Measurements from ENCODE around the gene MRPS27.
A peak's percentile ranks its signal among the peaks of the same experiment; 100 is the strongest.

Gene MRPS27

DNA sequence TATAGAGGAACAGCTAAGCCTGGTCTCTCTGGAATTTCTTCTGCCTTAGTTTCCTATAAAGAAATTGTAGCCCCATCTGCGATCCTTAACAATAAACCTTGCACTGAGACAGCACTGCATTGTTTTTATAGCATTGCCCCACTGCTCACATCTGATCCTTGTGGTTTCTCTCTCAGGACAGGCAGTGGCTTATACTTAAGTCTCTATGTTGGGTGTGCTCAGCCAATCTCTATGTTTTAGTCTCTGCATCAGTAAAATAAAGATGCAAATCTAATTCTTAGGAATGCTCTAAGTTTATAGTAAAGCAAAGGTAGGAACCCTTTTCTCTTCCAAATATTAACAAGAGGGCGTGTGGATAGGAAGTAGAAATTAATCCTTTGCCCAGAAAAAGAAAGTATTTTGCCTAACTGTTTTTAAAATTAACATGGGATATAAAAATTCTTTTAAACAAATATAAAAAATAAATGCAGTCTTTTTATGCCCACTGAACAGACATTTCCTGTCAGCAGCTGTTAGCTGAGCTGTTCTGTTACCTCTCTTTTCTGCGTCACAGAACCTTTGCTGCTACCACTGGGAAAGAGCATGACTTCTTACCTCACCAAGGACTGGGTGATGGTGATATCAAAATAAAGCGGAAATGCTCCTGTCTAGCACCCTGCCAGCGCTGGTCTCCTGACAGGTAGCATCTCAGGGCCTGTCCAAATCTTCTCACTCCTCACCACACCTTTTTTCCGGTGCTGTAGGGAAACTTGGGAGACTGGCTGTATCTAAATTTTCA is 29.5 kb downstream of the MRPS27 start:
- DNase-seq, result no peak

DNA sequence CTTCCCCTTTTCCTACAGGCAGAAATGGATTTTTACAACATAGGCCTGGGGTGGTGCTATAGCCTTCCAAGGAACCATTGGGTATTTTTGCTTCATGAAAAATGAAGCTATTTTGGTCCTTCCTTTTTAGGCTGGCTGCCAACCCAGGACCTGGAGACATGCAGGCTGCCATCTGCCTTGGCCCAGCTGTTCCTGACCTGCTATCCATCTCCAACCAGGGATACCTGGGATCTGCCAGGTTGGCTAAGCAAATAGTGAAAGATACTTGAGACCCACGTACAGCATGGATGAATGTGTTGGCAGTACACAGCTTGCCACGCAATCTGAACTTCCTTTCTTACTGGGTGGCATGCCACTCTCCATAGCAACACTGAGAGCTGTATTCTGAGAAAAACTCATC is 31.1 kb downstream of the MRPS27 start:
- peak; percentile 97 for DNase-seq

DNA sequence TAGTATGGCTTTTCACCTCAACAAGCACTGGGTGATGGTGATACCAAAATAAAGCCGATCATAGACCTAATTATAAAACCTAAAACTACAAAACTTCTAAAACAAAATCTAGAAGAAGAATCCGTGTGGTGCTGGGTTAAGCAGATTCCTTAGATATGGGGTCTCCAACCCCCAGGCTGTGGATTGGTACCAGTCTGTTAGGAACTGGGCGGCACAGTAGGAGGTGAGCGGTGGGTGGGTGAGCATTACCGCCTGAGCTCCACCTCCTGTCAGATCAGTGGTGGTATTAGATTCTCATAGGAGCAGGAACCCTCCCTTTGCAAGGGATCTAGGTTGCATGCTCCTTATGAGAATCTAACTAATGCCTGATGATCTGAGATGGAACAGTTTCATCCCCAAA is 33.2 kb downstream of the MRPS27 start:
- no peak for DNase-seq

DNA sequence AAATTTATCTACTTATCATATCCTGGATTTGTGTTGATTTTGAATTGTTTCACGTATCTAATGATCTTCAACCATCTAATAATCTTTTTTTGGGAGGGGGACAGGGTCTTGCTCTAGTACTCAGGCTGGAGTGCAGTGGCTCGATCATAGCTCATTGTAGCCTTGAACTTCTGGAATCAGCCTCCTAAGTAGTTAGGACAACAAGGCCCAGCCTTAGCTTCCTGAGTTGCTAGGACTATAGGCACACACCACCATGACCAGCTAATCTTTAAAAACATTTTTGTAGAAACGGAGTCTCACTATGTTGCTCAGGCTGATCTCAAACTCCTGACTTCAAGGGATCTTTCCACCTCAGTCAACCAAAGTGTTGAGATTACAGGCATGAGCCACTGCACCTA is 34.6 kb downstream of the MRPS27 start:
- no peak for DNase-seq

DNA sequence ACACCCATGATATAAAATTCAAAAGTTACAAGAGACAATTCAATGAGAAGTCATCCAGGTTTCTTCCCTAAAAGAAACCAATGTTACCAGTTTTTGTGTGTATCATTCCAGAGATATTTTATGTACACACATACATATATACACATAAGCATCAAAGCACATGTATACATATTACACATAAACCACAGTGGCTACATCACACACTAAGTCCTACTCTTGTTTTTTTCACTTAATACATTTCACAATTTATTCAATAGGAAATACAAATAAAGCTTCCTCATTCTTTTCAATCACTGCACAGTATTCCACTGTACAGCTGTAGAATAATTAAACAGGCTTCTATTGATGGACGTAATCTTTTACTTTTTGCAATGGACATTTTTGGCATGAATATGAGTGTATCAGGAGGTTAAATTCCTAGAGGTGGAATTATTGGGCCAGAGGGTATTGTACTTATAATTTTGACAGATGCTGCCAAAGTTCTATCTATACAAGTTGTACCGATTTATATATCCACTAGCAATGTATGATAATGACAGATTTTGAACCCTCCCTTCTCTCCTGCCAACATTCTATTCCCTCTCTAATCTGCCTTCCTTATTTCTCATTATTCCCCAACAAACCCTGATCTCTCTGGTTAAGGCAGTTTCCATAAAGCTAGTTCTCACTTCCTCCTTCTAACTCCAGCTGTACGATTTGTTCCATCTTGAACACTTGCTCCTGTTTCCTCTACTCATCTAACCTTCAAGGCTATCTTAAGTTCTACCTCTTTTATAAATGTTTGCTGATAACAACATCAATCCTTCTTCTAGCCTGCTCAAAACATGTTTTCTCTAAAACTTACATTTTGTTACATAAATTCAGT is 35.2 kb downstream of the MRPS27 start:
- DNase-seq, result no peak

DNA sequence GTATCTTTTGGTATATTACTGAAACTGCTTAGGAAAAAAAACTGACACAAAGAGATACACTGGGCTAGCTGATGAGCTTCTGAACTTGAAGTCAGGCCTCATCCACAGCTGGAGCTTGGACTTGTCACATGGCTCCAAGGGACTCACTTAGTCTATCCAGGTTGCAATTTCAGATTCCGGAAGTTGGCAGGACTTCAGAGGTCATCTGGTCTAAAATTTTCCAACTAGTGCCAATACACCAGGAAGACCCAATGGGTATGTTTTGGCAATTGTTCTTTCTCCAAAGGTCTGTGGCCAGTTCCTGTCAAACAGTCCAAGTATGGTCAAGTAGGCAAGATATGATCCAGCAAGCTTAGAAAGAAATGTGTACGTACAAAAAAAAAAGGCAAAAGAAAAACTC is 36.7 kb downstream of the MRPS27 start:
- DNase-seq, result no peak

DNA sequence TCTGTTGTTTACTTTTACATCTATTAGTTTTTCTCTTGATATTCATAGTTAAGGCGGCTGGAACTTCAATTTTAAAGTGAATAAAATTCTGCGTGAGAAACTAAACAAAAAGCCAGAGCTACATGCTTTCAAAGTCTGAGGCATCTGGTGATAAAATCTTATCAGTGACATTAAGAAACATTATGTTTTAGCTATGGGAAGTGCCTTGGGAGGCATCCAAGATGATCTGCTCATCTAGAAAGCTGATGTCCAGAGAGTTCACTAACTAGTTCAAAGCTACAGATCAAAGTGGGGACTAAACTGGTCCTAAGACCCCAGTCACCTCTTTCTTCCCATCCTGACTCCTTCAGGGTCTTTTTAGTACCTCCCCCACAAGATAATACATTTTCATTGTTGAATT is 37.2 kb downstream of the MRPS27 start:
- DNase-seq, result no peak

DNA sequence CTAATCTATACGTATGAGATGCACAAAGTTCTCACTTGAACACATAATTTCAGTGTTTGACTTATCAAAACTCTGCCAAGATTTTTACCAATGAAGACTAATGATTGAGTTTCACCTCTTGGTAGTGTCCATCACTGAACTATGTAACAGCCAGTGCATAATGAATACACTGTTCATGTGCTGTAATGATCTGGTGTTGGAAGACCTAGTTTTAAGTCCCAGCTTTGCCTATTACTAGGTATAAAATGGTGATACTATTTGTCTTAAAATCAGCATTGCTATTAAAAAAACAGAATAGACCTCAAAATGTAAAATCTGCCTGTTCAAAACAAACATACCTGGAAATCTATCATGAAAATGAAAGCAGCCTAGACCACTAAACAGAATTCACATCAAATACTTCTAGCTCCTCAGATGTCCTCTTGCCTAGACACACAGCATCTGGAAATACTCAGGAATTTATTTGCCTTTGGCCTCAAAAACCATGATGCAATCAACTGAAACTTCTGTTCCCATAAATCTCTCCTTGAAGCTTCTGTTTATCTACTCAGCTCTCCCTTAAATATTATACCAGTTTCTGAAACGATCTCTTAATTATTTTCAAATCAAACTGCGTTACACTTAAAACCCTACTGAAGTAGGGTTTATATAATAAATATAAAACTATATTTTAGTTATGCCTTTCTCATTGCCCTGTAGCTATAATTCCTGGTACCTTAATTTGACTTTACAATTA is 38.1 kb downstream of the MRPS27 start:
- DNase-seq, result no peak

DNA sequence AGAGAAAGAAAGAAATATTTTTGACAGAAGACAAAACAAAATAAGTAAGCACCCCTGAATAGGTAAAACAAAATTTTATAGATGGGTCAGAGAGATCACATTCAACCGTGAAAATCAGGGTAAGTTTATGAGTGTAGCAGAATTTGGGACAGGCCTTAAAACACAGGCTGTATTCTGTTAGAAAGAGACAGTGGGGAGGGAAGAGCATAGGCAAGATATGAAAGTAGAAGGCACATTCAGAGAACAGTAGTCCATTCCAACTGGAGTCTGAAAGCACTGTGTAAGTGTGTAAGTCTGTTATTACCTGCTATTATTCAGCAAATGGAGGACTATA is 38.6 kb downstream of the MRPS27 start:
- no peak for DNase-seq

DNA sequence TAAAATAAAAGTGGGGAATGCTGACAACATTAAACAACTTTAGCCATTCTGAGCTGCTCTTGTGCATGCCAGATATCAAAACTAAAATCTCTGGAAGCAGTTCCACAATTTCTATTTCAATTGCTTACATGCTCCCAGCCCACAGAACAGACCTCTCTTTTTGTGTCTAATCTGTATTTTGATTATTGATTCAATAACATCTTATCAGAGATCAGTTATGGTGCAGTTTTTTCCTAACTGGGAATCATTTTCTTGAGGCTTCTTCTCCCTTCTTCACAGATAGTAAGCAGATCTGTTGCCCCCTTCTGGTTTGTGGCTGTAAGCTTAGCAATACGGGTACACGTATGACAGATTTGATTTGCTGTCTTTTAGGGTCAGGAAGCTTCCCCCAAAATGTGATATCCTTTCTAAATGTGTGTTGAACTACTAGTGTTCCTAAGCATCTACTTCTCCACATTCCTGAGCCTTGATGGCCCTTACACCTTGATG is 39.4 kb downstream of the MRPS27 start:
- DNase-seq, result no peak

DNA sequence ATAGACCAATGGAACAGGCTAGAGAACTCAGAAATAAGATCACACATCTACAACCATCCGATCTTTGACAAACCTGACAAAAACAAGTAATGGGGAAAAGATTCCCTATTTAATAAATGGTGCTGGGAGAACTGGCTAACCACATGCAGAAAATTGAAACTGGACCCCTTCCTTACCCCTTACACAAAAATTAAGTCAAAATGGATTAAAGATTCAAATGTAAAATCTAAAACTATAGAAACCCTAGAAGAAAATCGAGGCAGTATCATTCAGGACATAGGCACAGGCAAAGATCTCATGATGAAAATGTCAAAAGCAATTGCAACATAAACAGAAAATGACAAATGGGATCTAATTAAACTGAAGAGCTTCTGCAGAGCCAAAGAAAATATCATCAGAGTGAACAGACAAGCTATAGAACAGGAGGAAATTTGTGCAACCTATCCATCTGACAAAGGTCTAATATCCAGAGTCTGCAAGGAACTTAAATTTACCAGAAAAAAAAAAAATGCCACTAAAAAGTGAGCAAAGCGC is 43.8 kb downstream of the MRPS27 start:
- no peak for DNase-seq

DNA sequence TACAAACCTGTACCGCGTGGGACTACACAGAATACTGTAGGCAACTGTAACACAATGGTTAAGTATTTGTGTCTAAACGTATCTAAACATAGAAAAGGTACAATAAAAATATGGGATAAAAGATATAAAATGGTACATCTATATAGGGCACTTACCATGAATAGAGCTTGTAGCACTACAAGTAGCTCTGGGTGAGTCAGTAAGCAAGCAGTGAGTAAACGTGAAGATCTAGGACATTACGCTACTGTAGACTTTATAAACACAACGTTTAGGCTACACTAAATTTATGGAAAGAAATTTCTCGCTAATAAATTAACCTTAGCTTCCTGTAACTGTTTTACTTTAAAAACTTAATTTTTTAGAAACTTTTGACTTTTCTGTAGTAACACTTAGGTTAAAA is 46.5 kb downstream of the MRPS27 start:
- no peak for DNase-seq

DNA sequence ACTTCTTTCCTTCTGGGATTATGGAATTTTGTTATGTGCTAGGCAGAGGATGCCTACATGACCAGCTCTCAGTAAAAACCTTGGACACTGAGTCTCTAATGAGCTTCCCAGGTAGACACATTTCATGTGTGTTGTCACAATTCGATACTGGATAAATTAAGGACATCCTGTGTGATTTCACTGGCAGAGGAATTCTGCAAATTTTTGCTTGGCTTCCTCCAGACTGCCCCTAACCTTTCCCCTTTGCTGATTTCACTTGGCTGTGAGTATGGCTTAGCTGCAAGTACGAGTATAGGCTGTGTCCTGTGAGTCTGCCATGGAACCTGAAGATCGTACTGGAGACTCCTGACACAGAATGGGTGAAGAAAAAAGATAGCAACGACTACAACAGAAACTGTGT is 47.6 kb downstream of the MRPS27 start:
- DNase-seq, result no peak

DNA sequence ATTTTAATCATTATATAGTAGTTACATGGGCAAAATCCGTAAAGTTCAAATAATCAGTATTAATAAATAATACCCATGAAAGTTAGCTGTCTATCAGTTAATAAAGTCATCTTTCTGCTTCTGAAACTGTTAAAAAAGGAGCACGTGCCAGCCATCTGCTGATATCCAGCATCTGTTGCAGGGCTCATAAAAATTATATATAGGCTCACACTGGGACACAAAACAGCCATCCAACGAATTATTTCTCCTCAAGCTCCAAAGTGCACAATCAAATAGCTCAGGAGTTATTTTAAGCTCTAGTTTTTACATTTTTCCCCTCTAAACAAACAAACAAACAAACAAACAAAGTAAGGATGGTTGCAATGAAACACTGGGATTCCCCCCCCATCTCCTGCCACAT is 48.3 kb downstream of the MRPS27 start:
- no peak for DNase-seq

DNA sequence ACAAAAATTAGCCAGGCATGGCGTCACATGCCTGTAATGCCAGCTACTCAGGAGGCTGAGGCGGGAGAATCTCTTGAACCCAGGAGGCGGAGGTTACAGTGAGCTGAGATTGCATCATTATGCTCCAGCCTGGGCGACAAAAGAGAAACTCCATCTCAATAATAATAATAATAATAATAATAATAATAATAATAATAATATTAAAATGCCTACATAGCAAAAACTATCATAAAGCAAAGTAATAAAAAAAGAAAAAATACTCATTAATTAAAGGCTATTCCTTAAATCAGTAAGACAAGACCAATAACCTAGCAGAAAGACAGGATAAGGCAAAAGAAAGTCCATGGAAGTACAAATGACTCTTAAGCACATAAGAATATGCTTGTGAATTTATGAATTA is 50.0 kb downstream of the MRPS27 start:
- no peak for DNase-seq

DNA sequence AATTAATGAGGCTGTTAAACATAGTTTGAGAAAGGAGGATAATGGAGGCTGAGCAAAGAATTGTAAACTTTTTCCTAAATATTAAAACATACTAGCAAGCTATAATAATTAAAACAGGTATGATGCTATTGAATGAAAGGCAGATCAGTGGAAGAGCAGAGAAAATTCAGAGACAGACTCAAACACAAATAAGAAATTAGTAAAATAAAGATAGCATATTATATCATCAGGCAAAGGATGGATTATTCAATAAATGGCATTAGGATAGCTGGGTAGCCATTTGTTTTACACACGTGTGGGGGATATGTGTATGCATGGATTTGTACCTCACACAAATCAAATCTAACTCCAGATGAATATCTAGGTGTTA is 50.6 kb downstream of the MRPS27 start:
- no peak for DNase-seq

DNA sequence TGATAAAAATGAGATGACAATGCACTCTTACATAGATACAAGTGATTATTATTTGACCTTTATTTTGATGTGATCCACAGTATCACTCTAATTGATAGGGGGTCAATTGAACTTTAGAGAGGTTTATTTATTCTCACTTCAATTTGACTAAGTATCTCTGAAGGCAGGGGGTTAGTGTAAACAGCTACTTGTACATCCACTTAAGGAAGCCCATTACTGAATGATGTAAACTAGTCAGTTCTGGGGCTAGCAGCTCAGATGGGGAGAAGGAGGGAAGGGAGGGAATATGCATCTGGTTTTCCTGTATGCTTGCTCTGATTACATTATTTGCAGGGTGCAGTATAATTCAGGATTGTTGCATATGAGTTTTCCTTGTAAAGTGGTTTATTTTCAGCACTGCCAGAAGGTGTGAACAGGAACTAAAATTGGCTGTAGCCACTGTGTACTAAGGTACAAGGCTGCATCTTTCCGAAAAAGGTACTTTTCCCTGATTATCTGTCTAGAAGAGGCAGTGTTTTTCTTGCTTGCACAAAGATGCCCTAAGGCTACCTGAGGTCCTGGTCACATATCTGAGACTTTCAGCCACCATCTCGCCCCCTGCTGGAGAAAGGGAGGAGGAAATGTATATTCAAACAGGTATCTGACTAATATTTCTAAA is 51.2 kb downstream of the MRPS27 start:
- DNase-seq, result no peak

DNA sequence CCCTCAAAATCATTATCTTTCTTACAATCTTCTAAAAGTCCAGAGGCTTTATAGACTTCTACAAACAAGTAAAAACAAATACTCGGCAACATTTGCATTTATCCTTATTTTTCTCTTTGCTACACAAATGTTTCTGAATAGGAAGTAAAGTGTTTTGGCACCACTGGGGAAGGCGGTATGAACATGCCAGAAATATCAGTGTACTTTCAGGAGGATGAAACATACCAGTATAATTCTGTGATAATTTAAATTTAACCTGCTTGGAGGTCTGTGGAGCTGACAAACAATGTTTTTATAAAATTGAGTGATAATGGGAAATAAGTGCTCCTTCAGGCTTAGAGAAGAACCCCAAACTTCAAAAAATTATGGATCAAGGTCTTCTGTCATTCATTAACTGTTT is 51.8 kb downstream of the MRPS27 start:
- no peak for DNase-seq

DNA sequence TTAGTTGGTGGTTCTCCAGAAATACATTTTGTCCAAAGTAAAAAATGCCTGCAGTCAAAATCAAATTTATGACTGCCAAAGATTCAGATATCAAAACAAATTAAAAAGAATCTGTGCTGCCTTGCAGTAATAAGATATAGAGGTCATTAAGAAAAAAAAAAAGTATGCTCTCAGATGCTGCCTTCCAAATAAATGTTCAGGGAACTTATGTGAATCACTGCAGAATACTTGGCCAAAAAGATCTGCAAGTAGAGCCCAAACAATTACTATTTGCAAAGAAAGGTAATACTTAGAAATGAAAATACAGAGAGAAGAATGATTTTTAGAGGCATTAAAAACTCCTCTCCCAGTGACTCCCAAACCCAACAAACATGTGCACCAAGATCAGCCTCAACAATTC is 52.4 kb downstream of the MRPS27 start:
- no peak for DNase-seq

DNA sequence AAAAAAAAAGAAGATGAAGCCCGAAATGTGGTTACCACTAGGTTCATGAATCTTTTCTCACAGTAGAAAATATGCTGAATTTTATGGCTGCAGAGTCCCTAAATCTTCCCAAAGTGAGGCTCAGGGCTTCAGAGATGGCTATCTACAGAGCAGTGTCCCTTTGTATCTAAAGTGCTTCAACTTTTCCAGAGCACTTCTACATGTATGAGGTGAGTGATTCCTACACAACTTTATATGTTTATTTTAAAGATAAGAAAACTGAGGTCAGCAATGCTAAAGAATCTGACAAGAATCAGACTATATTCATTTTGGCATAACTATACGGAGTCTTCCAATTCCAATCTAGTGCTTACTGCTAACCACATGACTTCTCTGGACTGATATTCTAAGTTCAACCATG is 53.2 kb downstream of the MRPS27 start:
- no peak for DNase-seq

DNA sequence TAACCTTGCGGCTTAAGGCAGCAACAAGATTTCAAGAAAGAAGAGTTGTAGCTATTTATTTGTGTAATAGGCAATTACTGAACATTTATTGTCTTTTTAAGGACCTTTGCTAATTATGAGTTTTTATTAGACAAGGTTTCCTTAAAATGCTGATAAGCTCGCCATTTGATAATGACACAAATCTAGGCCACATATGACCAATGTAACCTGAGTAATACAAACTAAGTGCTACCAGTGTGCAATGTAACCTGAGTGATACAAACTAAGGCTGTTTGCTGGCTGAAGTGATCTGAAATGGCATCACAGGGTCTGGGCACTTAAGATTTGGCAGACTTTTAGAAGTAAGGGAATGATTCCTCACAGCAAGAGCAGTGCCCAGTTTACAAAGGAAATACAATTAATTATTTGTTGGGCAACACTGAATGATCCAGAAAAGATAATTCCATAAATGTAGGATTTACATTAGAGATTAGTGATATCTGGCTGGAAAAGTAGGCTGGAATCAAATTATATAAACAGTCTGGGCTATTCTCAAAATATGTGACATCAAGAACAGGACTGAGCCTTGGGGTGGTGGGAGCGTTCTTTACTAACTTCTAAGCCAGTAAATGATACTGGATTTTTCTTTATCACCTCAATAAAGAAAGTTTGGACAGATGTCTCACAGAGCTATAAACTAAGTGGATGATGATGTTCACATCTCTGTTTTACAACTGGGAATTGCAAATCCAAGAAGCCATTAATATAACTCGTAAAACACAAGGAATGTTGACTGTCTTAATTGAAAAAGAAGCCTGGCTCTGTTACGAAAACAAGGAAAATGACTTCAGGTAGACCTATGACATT is 54.8 kb downstream of the MRPS27 start:
- DNase-seq, result no peak

DNA sequence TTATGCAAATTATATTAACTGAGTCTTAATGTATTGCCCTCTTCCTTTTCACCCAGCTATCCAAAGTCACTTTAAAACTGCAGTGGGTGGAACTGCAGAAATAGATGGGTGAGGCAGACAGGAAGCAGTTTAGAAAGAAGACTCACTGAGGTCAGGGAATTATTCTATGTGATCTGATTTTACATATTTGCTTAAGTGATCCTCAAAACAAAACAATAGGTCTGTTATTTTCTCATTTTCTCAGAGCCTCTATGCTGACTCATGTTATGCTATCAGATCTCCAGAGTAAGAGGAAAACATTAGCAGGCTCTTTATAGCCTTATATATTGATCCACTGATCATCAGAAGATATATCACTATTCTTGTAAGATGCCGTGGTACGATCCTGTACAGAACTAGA is 63.5 kb downstream of the MRPS27 start:
- no peak for DNase-seq

All from NCI-H524 treated with DMSO at 0.1 percent for 48 hours (cell line).